ENCODE data around the gene UBA7.
"Not testable (repeated sequence)": the region's sequence is repeated elsewhere in the genome, so short reads cannot be mapped to it uniquely, and the experiment has no call there.

The UBA7 gene

DNA sequence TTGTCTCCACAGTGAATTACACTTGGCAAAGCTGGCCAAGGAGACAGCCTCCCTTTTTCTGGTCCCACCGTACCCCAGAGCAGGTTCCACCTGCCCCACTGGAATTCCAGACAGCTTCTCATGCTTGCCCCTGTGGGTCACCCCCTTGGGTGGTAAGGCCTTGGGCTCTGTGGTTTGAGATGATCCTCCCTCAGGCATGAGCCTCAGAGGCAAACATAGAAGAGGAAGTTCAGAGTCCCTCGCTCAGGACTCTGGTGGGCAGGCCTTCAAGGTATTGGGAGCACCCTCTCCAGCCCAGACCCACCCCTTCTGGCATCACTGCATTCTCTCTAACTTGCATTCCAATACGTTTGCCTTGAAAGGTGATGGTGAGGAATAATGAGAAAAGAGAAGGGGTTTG lies 17.6 kb upstream of the UBA7 start:
- H3K4me3 ChIP-seq (ENCODE audit: low read depth, low read length) = no peak overlapping the region
- TF ChIP-seq, protein P1, sequence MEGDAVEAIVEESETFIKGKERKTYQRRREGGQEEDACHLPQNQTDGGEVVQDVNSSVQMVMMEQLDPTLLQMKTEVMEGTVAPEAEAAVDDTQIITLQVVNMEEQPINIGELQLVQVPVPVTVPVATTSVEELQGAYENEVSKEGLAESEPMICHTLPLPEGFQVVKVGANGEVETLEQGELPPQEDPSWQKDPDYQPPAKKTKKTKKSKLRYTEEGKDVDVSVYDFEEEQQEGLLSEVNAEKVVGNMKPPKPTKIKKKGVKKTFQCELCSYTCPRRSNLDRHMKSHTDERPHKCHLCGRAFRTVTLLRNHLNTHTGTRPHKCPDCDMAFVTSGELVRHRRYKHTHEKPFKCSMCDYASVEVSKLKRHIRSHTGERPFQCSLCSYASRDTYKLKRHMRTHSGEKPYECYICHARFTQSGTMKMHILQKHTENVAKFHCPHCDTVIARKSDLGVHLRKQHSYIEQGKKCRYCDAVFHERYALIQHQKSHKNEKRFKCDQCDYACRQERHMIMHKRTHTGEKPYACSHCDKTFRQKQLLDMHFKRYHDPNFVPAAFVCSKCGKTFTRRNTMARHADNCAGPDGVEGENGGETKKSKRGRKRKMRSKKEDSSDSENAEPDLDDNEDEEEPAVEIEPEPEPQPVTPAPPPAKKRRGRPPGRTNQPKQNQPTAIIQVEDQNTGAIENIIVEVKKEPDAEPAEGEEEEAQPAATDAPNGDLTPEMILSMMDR (IDR thresholded peaks at IDR 0.05; ENCODE audit: borderline replicate concordance, insufficient read depth, low read depth, low read length) = no peak

DNA sequence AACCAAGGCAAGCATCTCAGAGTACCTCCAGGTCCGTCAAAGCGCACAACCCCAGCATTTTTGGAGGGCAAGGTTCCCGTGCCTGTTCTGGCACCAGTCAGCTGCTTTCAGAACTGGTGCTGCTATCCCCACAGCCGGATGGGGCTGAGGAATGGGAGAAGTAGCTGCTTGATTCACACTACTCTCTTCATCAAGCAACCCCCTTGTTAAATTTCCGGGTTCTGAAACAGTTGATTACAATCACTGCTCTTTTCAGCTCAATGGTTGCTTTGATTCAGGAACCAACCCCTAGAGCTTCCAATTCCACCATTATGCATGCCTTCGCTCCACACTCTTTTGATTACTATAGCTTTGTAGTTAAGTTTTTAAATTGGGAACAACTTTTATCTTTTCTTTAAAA lies 12.3 kb upstream of the UBA7 start:
- H3K4me3 ChIP-seq (ENCODE audit: low read depth, low read length) = no peak overlapping the region
- TF ChIP-seq, protein P1 (IDR thresholded peaks at IDR 0.05; ENCODE audit: borderline replicate concordance, insufficient read depth, low read depth, low read length) = no peak

GRCh38 chr3:49823131-49823530 lies 9.4 kb upstream of the UBA7 start:
- not testable (repeated sequence) for H3K4me3 ChIP-seq (ENCODE audit: low read depth, low read length)

- peak overlapping the region; percentile 58 for H3K4me3 ChIP-seq (ENCODE audit: low read depth, low read length)
- TF ChIP-seq, protein P1 (IDR thresholded peaks at IDR 0.05; ENCODE audit: borderline replicate concordance, insufficient read depth, low read depth, low read length) = no peak
Measured at GRCh38 chr3:49812916-49813496, 747 bp downstream of the UBA7 start.

DNA sequence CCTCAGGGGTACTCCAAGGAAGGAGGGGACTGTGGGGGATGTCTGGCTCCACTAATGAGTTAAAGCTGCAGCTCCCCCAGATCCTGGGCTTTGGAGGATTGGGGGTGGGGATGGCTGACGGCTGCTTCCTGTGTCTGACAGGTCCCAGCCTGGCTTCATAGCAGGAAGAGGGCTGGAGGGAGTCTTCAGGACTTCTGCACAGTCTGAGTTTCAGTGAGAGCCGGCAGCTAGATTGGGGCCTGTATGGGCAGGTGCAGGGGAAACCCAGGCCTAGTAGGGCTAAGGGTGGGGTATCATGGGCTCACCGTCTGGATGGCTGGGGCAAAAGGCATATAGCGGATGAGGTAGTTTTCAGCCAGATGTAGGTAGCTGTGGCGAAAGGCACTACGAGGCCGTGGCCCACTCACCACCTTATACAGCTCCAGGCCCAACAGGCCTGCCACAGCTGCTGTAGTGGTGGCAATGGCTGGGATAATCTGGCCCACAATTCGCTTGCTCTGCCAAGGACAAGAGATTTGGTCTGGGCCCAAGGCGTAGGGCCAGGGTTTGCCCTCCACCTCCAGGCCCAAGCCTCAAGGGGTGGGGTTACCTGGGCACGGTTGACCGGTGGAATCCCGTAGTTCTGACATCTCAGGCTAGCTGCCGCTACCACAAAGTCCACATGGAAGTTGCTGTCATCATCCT lies 6.2 kb downstream of the UBA7 start:
- peak overlapping the region; percentile 4 for H3K4me3 ChIP-seq (ENCODE audit: low read depth, low read length)
- TF ChIP-seq, protein P1 (IDR thresholded peaks at IDR 0.05; ENCODE audit: borderline replicate concordance, insufficient read depth, low read depth, low read length) = no peak

DNA sequence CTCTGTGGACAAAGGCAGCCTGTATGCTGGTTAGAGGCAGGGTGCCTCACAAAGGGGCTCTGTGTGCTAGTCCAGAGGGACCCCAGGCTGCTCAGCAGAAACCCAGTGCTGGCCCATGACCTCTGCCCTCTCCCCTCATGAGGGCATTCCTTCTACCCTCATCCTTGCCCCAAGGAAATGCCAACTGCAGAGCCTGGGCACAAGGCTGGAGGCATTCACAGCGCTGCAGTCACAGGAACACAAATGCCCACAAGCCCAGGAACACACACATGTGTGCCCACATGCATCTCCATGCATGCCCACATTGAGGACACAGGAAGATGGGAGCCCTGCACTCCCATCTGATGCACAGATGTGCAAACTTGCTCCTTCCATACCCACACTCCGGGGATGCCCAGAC lies 6.9 kb downstream of the UBA7 start:
- TF ChIP-seq, protein P1 (IDR thresholded peaks at IDR 0.05; ENCODE audit: borderline replicate concordance, insufficient read depth, low read depth, low read length) = no peak

DNA sequence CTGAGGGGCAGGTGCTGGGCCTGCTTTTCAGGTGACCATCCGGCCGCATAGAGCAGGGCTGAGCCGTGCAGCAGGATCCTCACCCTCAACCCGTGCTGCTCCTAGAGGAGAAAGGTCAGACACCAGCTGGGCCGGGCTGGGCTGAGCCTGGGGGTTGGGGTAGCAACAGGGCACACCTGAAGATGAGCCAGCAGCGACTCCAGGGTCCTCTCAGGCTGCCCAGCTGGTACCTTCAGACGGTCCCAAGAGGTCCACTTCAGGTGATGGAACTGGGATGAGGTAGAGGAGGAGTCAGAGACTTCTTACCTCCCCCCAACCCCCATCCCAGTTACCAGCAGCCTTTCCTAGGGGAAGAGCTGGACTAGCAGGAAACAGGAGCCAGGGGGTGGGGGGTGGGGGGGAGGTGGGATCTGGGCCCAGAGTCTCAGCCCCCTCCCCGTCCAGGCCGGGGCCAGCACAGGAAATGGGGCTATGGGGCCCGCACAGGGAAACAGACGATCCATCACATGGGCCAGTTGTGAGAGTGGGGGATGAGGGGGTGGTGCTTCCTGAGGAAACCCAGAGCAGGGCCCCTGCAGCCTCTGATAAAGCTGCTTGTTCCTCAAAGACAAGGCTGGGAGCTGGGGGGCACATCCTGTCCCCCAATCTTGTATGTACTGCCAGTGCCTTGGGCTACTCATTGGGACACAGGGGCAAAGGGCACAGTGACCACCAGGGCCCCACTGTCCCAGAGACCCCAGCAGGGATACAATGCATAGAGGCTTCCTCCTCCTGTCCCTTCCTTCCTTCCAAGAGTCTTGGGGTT lies 7.7 kb downstream of the UBA7 start:
- TF ChIP-seq, protein P1 (IDR thresholded peaks at IDR 0.05; ENCODE audit: borderline replicate concordance, insufficient read depth, low read depth, low read length) = no peak
- peak overlapping the region; percentile 46 for H3K4me3 ChIP-seq (ENCODE audit: low read depth, low read length)

More for the DNA sequence above, 6.9 kb downstream of the UBA7 start:
- H3K4me3 ChIP-seq (ENCODE audit: low read depth, low read length) = peak overlapping the region; percentile 5

Data from GM12875 (cell line).